Liver (tissue), 9 donors: Measurements from ENCODE around the gene OR10A3. TPM values are rescaled to one million over a fixed set of nuclear protein-coding genes. Genes with fewer than 3 reads are reported as not detected.

Experiments
- DNase-seq: peaks from one replicate; pipeline ENCODE4 v3.0.0-alpha.2; 2017; ENCODE audit warnings: low spot score
- H3K27ac ChIP-seq, 2 donors: one replicate each; pipeline ENCODE4 v1.7.0; 2013; ENCODE audit warnings: inconsistent platforms in 2 of 2, low read length in 2 of 2, control low read depth in 1 of 2, low read depth in 1 of 2, mild to moderate bottlenecking in 1 of 2
- H3K27me3 ChIP-seq, 4 donors: one replicate each; pipeline versions ENCODE4 v1.6.1 to v1.7.0; 2013; ENCODE audit warnings: low read length in 3 of 4, inconsistent platforms in 1 of 4, mild to moderate bottlenecking in 1 of 4, moderate library complexity in 1 of 4; ENCODE audit not compliant: control insufficient read depth in 4 of 4, insufficient read depth in 4 of 4
- H3K36me3 ChIP-seq, 4 donors: one replicate each; pipeline versions ENCODE4 v1.6.1 to v1.7.0; 2013; ENCODE audit warnings: low read length in 3 of 4, mild to moderate bottlenecking in 3 of 4, low read depth in 1 of 4, moderate library complexity in 1 of 4; ENCODE audit not compliant: control insufficient read depth in 4 of 4, insufficient read depth in 3 of 4
- H3K4me1 ChIP-seq, 4 donors: one replicate each; pipeline versions ENCODE4 v1.6.1 to v1.7.0; 2013; ENCODE audit warnings: low read length in 3 of 4, mild to moderate bottlenecking in 3 of 4, moderate library complexity in 1 of 4; ENCODE audit not compliant: control insufficient read depth in 4 of 4, insufficient read depth in 4 of 4
- H3K4me3 ChIP-seq, 3 donors: one replicate each; pipeline versions ENCODE4 v1.6.1 to v1.7.0; 2013; ENCODE audit warnings: low read length in 3 of 3, control low read depth in 1 of 3, low read depth in 1 of 3, mild to moderate bottlenecking in 1 of 3
- H3K9ac ChIP-seq, 2 donors: one replicate each; pipeline ENCODE4 v1.7.0; 2013; ENCODE audit warnings: low read length in 2 of 2, mild to moderate bottlenecking in 2 of 2, moderate library complexity in 2 of 2, control low read depth in 1 of 2, low read depth in 1 of 2
- H3K9me3 ChIP-seq, 4 donors: one replicate each; pipeline versions ENCODE4 v1.6.1 to v1.7.0; 2013; ENCODE audit warnings: low read length in 3 of 4; ENCODE audit not compliant: control insufficient read depth in 4 of 4
- EGR1 ChIP-seq, 2 donors: IDR thresholded peaks; 2 replicates each; pipeline ENCODE4 v1.6.1; 2016 to 2018; ENCODE audit warnings: antibody characterized with exemption in 2 of 2, low read depth in 2 of 2
- FOXA1 ChIP-seq: IDR thresholded peaks from 2 replicates; pipeline ENCODE4 v1.6.1; 2016; ENCODE audit warnings: antibody characterized with exemption
- FOXA2 ChIP-seq: IDR thresholded peaks from 2 replicates; pipeline ENCODE4 v1.6.1; 2016; ENCODE audit warnings: antibody characterized with exemption
- GABPA ChIP-seq, 2 donors: IDR thresholded peaks in 1 of 2; conservative IDR thresholded peaks in 1 of 2; 2 replicates each; pipeline ENCODE4 v1.6.1; 2016; ENCODE audit warnings: antibody characterized with exemption in 2 of 2, mild to moderate bottlenecking in 1 of 2, moderate library complexity in 1 of 2
- HNF4A ChIP-seq, 2 donors: conservative IDR thresholded peaks; 2 replicates each; pipeline ENCODE4 v1.6.1; 2016; ENCODE audit warnings: antibody characterized with exemption in 2 of 2, mild to moderate bottlenecking in 2 of 2
- HNF4G ChIP-seq: IDR thresholded peaks from 2 replicates; pipeline ENCODE4 v1.6.1; 2016; ENCODE audit warnings: antibody characterized with exemption
- JUND ChIP-seq, 2 donors: IDR thresholded peaks; 2 replicates each; pipeline ENCODE4 v1.6.1; 2016; ENCODE audit warnings: antibody characterized with exemption in 2 of 2
- NR2F2 ChIP-seq: IDR thresholded peaks from 2 replicates; pipeline ENCODE4 v1.6.1; 2016; ENCODE audit warnings: antibody characterized with exemption
- RXRA ChIP-seq, 2 donors: IDR thresholded peaks; 2 replicates each; pipeline ENCODE4 v1.6.1; 2017 to 2018; ENCODE audit warnings: antibody characterized with exemption in 2 of 2, mild to moderate bottlenecking in 1 of 2
- SP1 ChIP-seq: IDR thresholded peaks from 2 replicates; pipeline ENCODE4 v1.6.1; 2018; ENCODE audit warnings: antibody characterized with exemption, mild to moderate bottlenecking
- TAF1 ChIP-seq: conservative IDR thresholded peaks from 2 replicates; pipeline ENCODE4 v1.6.1; 2016; ENCODE audit warnings: antibody characterized with exemption, mild to moderate bottlenecking
- WGBS: extraction: QIAGEN DNeasy Blood & Tissue Kit; methylation state at CpG from one replicate; pipeline ENCODE4 v1.1.7; 2013; 5-methylcytosine and 5-hydroxymethylcytosine counted together
- polyA plus RNA-seq, 2 donors: library from polyadenylated mRNA; stranded (reverse) in 1 of 2; unstranded in 1 of 2; fragments of 200-250 nt in 1 of 2; fragments of >200 nt in 1 of 2; fragmentation: Nextera tagmentation in 1 of 2; extraction: Ambion mirVana in 1 of 2; gene quantifications; one replicate each; pipeline versions ENCODE4 v1.2.1 to v1.2.3, GENCODE V29; 2013 to 2015
- total RNA-seq, 2 donors: library from RNA; depleted of rRNA; stranded (reverse); fragments of >200 nt; gene quantifications; one replicate each; pipeline ENCODE4 v1.2.3, GENCODE V29; 2014
- TF ChIP-seq, protein P1 (sequence below): IDR thresholded peaks from 2 replicates; pipeline ENCODE4 v1.6.1; 2016; ENCODE audit warnings: antibody characterized with exemption, mild to moderate bottlenecking
- TF ChIP-seq, protein P2 (sequence below): IDR thresholded peaks from 2 replicates; pipeline ENCODE4 v1.6.1; 2016; ENCODE audit warnings: antibody characterized with exemption
- TF ChIP-seq, protein P3 (sequence below): fragments of 150-350 bp; IDR thresholded peaks from 2 replicates; pipeline ENCODE4 v1.5.1; 2017; ENCODE audit warnings: improper control_type of control experiment, low read depth, low read length; ENCODE audit not compliant: missing input control
- TF ChIP-seq, protein P4 (sequence below): IDR thresholded peaks from 2 replicates; pipeline ENCODE4 v1.6.1; 2016; ENCODE audit warnings: antibody characterized with exemption
- TF ChIP-seq, protein P5 (sequence below): IDR thresholded peaks from 2 replicates; pipeline ENCODE4 v1.6.1; 2016; ENCODE audit warnings: antibody characterized with exemption
- donor health status: healthy.
- donor health status: healthy.
- donor health status: healthy.
- donor health status: healthy.
- donor health status: healthy.

Gene OR10A3
- total and polyA plus RNA-seq, 4 donors: not detected

DNA sequence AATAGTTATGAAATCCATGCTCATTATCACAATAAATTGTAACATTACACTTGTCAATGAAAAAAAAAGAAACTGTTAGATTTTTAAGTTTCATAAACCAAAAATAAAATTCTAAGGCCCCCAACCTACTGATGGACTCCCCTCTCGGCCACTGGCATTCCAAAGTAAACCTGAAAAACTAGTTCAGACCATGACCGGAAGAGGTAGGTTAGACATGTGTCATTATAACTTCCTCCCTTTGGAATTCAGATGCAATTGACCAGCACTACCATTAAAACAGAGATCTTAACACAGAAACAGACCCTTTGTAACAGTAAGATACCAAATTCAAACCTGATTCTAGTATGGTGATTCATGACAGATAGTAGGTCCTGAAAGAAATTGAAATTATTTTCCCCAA lies 23.4 kb downstream of the OR10A3 start:
- Histone ChIP-seq H3K27me3 (no peaks in the 10 kb centered on the region), H3K27ac (no peak overlapping the region), H3K4me3 (no peak overlapping the region), H3K9ac (no peak overlapping the region), H3K9me3 (no peaks in the 10 kb centered on the region), H3K36me3 (no peaks in the 10 kb centered on the region), H3K4me1 (no peaks in the 10 kb centered on the region)
- TF ChIP-seq JUND (IDR thresholded peaks at IDR 0.05): no peak
- no peak for TF ChIP-seq NR2F2
- TF ChIP-seq HNF4A (conservative IDR thresholded peaks at IDR 0.05): no peak
- TF ChIP-seq TAF1: no peak
- TF ChIP-seq GABPA (IDR thresholded peaks at IDR 0.05 in 1 of 2, conservative IDR thresholded peaks at IDR 0.05 in 1 of 2): no peak
- no peak for TF ChIP-seq FOXA1
- TF ChIP-seq, protein P1, sequence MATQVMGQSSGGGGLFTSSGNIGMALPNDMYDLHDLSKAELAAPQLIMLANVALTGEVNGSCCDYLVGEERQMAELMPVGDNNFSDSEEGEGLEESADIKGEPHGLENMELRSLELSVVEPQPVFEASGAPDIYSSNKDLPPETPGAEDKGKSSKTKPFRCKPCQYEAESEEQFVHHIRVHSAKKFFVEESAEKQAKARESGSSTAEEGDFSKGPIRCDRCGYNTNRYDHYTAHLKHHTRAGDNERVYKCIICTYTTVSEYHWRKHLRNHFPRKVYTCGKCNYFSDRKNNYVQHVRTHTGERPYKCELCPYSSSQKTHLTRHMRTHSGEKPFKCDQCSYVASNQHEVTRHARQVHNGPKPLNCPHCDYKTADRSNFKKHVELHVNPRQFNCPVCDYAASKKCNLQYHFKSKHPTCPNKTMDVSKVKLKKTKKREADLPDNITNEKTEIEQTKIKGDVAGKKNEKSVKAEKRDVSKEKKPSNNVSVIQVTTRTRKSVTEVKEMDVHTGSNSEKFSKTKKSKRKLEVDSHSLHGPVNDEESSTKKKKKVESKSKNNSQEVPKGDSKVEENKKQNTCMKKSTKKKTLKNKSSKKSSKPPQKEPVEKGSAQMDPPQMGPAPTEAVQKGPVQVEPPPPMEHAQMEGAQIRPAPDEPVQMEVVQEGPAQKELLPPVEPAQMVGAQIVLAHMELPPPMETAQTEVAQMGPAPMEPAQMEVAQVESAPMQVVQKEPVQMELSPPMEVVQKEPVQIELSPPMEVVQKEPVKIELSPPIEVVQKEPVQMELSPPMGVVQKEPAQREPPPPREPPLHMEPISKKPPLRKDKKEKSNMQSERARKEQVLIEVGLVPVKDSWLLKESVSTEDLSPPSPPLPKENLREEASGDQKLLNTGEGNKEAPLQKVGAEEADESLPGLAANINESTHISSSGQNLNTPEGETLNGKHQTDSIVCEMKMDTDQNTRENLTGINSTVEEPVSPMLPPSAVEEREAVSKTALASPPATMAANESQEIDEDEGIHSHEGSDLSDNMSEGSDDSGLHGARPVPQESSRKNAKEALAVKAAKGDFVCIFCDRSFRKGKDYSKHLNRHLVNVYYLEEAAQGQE: no peak
- TF ChIP-seq FOXA2: no peak
- TF ChIP-seq HNF4G: no peak
- TF ChIP-seq, protein P2, sequence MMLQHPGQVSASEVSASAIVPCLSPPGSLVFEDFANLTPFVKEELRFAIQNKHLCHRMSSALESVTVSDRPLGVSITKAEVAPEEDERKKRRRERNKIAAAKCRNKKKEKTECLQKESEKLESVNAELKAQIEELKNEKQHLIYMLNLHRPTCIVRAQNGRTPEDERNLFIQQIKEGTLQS: no peak
- TF ChIP-seq EGR1 (IDR thresholded peaks at IDR 0.05; ENCODE audit: low read depth in 2 of 2): no peak
- no peak for TF ChIP-seq SP1
- TF ChIP-seq, protein P3, sequence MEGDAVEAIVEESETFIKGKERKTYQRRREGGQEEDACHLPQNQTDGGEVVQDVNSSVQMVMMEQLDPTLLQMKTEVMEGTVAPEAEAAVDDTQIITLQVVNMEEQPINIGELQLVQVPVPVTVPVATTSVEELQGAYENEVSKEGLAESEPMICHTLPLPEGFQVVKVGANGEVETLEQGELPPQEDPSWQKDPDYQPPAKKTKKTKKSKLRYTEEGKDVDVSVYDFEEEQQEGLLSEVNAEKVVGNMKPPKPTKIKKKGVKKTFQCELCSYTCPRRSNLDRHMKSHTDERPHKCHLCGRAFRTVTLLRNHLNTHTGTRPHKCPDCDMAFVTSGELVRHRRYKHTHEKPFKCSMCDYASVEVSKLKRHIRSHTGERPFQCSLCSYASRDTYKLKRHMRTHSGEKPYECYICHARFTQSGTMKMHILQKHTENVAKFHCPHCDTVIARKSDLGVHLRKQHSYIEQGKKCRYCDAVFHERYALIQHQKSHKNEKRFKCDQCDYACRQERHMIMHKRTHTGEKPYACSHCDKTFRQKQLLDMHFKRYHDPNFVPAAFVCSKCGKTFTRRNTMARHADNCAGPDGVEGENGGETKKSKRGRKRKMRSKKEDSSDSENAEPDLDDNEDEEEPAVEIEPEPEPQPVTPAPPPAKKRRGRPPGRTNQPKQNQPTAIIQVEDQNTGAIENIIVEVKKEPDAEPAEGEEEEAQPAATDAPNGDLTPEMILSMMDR: no peak
- WGBS: 88% methylated on average over 2 of the region's 2 CpGs
- no peak for DNase-seq

DNA sequence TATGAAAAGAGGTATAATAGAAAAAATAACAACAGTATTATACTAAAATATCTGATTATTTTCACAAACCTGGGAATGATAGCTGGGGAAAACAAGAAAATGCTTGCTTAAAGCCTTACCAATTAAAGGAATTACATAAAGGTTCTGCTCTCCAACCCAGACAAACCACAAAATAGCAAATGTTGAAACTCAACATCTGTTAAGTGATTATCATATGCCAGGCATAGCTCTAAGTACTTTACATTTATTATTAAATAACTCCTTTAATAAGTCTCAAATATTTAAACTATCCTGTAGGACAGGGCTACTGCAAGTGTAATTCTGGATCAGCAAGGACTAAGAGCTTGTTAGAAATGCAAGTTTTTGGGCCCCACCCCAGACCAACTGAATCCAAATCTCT lies 30.5 kb downstream of the OR10A3 start:
- no peak for TF ChIP-seq FOXA1
- TF ChIP-seq, protein P3: no peak
- no peak for TF ChIP-seq EGR1 (IDR thresholded peaks at IDR 0.05; ENCODE audit: low read depth in 2 of 2)
- TF ChIP-seq, protein P2: no peak
- TF ChIP-seq, protein P4, sequence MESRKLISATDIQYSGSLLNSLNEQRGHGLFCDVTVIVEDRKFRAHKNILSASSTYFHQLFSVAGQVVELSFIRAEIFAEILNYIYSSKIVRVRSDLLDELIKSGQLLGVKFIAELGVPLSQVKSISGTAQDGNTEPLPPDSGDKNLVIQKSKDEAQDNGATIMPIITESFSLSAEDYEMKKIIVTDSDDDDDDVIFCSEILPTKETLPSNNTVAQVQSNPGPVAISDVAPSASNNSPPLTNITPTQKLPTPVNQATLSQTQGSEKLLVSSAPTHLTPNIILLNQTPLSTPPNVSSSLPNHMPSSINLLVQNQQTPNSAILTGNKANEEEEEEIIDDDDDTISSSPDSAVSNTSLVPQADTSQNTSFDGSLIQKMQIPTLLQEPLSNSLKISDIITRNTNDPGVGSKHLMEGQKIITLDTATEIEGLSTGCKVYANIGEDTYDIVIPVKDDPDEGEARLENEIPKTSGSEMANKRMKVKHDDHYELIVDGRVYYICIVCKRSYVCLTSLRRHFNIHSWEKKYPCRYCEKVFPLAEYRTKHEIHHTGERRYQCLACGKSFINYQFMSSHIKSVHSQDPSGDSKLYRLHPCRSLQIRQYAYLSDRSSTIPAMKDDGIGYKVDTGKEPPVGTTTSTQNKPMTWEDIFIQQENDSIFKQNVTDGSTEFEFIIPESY: no peak
- TF ChIP-seq, protein P5, sequence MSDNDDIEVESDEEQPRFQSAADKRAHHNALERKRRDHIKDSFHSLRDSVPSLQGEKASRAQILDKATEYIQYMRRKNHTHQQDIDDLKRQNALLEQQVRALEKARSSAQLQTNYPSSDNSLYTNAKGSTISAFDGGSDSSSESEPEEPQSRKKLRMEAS: no peak
- no peak for TF ChIP-seq RXRA (IDR thresholded peaks at IDR 0.05)
- TF ChIP-seq, protein P1: no peak
- no peak for TF ChIP-seq FOXA2
- TF ChIP-seq NR2F2: no peak
- no peak for TF ChIP-seq SP1
- TF ChIP-seq HNF4A (conservative IDR thresholded peaks at IDR 0.05): no peak
- no peak for TF ChIP-seq GABPA (IDR thresholded peaks at IDR 0.05 in 1 of 2, conservative IDR thresholded peaks at IDR 0.05 in 1 of 2)
- TF ChIP-seq TAF1: no peak
- no peaks in the 10 kb centered on the region for H3K4me1 ChIP-seq
- H3K9me3 ChIP-seq: no peaks in the 10 kb centered on the region
- no peak for DNase-seq
- no peaks in the 10 kb centered on the region for H3K27me3 ChIP-seq
- no peak overlapping the region for H3K4me3 ChIP-seq
- no peak overlapping the region for H3K27ac ChIP-seq
- H3K36me3 ChIP-seq: no peaks in the 10 kb centered on the region
- no peak overlapping the region for H3K9ac ChIP-seq
